ENCODE measurements around the gene LGALS3BP.

GRCh38 chr17:78988152-78988551 lies 8.4 kb upstream of the LGALS3BP start:
- no peak for TF ChIP-seq CTCF (IDR thresholded peaks at IDR 0.05)
- no peak for TF ChIP-seq EZH2 (IDR thresholded peaks at IDR 0.05; ENCODE audit: borderline replicate concordance, insufficient read depth, low read depth, low read length, poor library complexity, severe bottlenecking)
